Airway epithelial cell (primary cell): ENCODE data around the gene IKZF3. TPM values are rescaled to one million over a fixed set of nuclear protein-coding genes. Genes with fewer than 3 reads are reported as not detected.

ENCODE experiments used
- total RNA-seq: library from RNA; depleted of rRNA; stranded (reverse); fragments of >200 nt; gene quantifications from 2 replicates; pipeline ENCODE4 v1.2.3, GENCODE V29; 2015

The IKZF3 gene
- total RNA-seq: 0.21 TPM in 1 of 2 replicates, not detected in the other

DNA sequence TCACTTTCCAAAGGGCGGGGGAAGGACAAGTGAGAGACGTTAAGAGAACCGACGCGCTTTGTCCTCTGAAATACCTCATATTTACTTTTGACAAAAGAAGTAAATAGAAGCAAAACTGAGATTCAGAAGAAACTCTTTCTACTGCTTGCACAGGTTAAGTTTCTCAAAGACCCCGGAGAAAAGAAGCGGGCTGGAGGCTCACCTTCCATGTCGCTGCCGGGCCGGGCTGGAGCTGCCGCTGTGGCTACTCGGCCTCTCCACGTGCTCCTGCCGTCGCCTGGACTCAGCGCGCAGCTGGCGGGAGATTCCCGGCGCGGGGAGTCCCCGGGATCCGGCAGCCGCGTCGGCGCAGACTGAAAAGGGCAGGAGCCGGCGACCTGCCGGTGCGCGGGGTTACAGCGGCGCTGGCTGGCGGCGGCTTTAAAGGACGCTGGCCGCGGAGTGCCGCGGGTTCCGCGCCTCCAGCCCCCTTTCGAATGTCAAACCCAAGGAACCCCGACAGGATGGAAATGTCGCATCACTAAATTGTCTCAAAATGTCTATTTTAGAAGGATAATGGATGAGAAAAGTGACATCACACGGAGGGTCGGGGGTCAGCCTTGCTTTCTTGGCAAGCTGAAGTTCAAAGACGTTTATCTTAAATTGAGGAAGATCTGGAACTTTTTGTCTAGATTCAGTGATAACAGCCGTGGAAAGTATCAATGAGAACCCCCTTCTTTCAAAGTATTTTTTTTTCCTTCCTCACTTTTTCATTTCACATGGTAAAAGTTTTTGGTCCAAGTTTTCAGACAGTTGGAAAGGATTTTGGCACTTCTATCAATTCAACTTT is at the start of gene IKZF3:
Gene IKZF3, minus strand, starts transcription at position 395 of the 829 bp plus-strand sequence. Its CDS starts 186 bp downstream, at position 209.

GRCh38 chr17:39867880-39868553 is 3.9 kb upstream of the IKZF3 start, which contains the start of gene ZPBP2:
Gene ZPBP2, plus strand, starts transcription at chr17:39868202. Its CDS starts 153 bp downstream, at chr17:39868355.

GRCh38 chr17:39737760-39738567 is 126.1 kb downstream of the IKZF3 start, which contains the start of gene GRB7:
Gene GRB7, plus strand, starts transcription at chr17:39737938. Its CDS starts 4,364 bp downstream, at chr17:39742302.

GRCh38 chr17:39730095-39730921 is 133.8 kb downstream of the IKZF3 start, which contains the start of gene MIEN1:
Gene MIEN1, minus strand, starts transcription at chr17:39730532. Its CDS starts 37 bp downstream, at chr17:39730495.

Other genes with a start within 250 kb of the IKZF3 start
- 1.3 and 2.5 TPM in 2 replicates for gene PPP1R1B, start 237.4 kb downstream of the IKZF3 start, total RNA-seq
- gene STARD3, start 227.2 kb downstream of the IKZF3 start, total RNA-seq: 23.3 and 40.3 TPM in 2 replicates
- gene TCAP, start 199.0 kb downstream of the IKZF3 start, total RNA-seq: 0.05 and 0.14 TPM in 2 replicates
- not detected in 2 replicates for gene PNMT, start 195.9 kb downstream of the IKZF3 start, total RNA-seq
- gene PGAP3, start 176.3 kb downstream of the IKZF3 start, total RNA-seq: 8.0 and 9.7 TPM in 2 replicates
- 57.0 and 69.2 TPM in 2 replicates for gene ERBB2, start 164.2 kb downstream of the IKZF3 start, total RNA-seq
- 61.4 and 102 TPM in 2 replicates for gene MIEN1, start 133.8 kb downstream of the IKZF3 start, total RNA-seq
- gene GRB7, start 126.4 kb downstream of the IKZF3 start, total RNA-seq: 16.4 and 26.3 TPM in 2 replicates
- 0.05 TPM in 1 of 2 replicates, not detected in the other for gene ZPBP2, start 3.9 kb upstream of the IKZF3 start, total RNA-seq
- 1.6 and 1.8 TPM in 2 replicates for gene GSDMB, start 54.3 kb upstream of the IKZF3 start, total RNA-seq
- gene ORMDL3, start 63.3 kb upstream of the IKZF3 start, total RNA-seq: 30.8 and 33.1 TPM in 2 replicates
- gene LRRC3C, start 63.4 kb upstream of the IKZF3 start, total RNA-seq: not detected in 2 replicates
- gene GSDMA, start 98.7 kb upstream of the IKZF3 start, total RNA-seq: 0.56 and 0.70 TPM in 2 replicates
- gene PSMD3, start 116.5 kb upstream of the IKZF3 start, total RNA-seq: 119 and 167 TPM in 2 replicates
- gene CSF3, start 151.1 kb upstream of the IKZF3 start, total RNA-seq: 5.8 and 8.4 TPM in 2 replicates
- gene MED24, start 190.1 kb upstream of the IKZF3 start, total RNA-seq: 72.9 and 79.9 TPM in 2 replicates
- gene THRA, start 198.7 kb upstream of the IKZF3 start, total RNA-seq: 5.2 and 6.7 TPM in 2 replicates
- gene NR1D1, start 236.3 kb upstream of the IKZF3 start, total RNA-seq: 1.8 and 4.1 TPM in 2 replicates